T-helper 1 cell (primary cell): ENCODE measurements around the gene ME1.

ENCODE experiments used
- DNase-seq, 5 donors: peaks; one replicate each; pipeline ENCODE4 v3.0.0-alpha.2; 2012 to 2020

Gene ME1

GRCh38 chr6:83188501-83188900 lies 242.3 kb downstream of the ME1 start:
- DNase-seq, result no peak

DNA sequence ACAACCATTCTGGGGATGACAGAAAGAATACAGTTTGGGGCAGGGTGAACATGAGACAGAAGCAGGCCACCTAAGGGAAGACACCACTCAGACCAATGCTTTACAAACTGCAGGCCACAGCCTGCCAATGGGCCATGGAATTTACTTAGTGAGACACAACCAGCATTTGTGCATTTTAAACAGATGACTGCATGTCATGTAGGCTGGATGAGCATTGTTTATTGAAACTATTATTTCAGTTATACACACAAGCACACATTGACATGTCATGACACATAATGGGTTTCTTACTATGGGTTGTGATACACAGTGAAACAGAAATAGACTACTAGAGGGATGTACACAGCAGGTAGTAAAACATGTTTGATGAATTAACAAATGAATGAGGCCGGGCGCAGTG lies 245.8 kb downstream of the ME1 start:
- DNase-seq, result no peak

- no peak for DNase-seq
These were observed 247.6 kb downstream of the ME1 start for GRCh38 chr6:83183082-83183828.

- DNase-seq, result no peak
These were observed 248.7 kb downstream of the ME1 start for GRCh38 chr6:83182114-83182513.

GRCh38 chr6:83180426-83180950 lies 250.4 kb downstream of the ME1 start:
- DNase-seq, result no peak

DNA sequence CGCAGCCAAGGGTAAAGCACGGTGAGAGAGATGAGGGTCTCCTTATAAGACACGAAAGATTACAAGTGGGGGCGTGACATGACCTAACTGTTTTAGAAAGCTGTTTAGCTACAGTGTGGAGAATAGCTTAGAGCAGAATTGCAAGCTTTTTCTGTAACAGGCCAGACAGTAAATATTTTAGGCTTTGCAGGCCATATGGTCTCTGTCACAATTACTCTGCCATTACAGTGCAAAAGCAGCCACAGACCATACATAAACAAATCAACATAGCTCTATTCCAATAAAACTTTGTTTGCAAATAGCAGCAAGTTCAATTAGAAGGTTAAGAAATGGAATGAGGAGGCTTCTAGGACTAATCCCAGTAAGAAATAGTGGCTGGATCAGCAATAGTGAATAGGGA lies 254.6 kb downstream of the ME1 start:
- no peak for DNase-seq

DNA sequence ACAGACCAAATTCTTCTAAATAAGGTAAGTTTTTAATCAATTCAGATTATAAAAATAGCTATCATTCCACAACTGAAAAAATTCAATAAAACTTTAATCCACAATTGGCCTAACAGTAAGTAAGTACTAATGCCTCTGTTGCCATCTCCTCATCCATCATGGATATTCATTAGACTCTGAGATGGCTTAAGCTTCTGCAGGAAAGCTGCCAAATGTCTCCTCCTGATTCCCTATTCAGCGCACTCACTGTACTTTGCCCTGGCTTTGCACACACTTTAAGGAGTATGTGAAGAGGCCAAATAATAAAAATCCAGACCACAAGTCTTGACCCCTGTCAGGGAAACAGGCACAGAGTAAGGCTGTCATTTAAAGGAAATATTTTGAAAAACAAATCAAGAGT lies 261.3 kb downstream of the ME1 start:
- no peak for DNase-seq

- no peak for DNase-seq
These were observed 261.7 kb downstream of the ME1 start for GRCh38 chr6:83169106-83169505.

GRCh38 chr6:83168556-83168955 lies 262.3 kb downstream of the ME1 start:
- no peak for DNase-seq

GRCh38 chr6:83167726-83168278 lies 263.0 kb downstream of the ME1 start:
- DNase-seq, result no peak
